Measurements from ENCODE around the gene PTPA.

Gene PTPA

GRCh38 chr9:129140397-129141065 lies 29.3 kb downstream of the PTPA start:
- Histone ChIP-seq H3K27ac (ENCODE audit: low read length) (peak overlapping the region; percentile 74), H3K9ac (ENCODE audit: low read length) (peak overlapping the region; percentile 91), H3K9me2 (replicated peaks; ENCODE audit: insufficient read depth, low read length) (no peaks in the 10 kb centered on the region), H3K9me3 (replicated peaks; ENCODE audit: insufficient read depth, low read length) (no peaks in the 10 kb centered on the region), H3K4me1 (ENCODE audit: low read length) (peaks cover 14% of the 10 kb centered on the region), H3K79me2 (ENCODE audit: low read length) (peaks cover 21% of the 10 kb centered on the region), H4K20me1 (ENCODE audit: insufficient read depth, low read length) (no peaks in the 10 kb centered on the region), H3K4me3 (ENCODE audit: low read length) (peak overlapping the region; percentile 60), H3K4me2 (ENCODE audit: low read depth, low read length) (peak overlapping the region; percentile 93), H3F3A (ENCODE audit: insufficient read depth, low read length) (peaks cover 11% of the 10 kb centered on the region), H3K27me3 (replicated peaks; ENCODE audit: insufficient read depth, low read length) (no peaks in the 10 kb centered on the region), H3K36me3 (replicated peaks; ENCODE audit: insufficient read depth, low read length) (no peaks in the 10 kb centered on the region), H2AFZ (ENCODE audit: low read length) (peak overlapping the region; percentile 52)
- TF ChIP-seq EZH2 (optimal IDR thresholded peaks at IDR 0.05; ENCODE audit: low read depth, low read length) = no peak
- TF ChIP-seq CTCF (IDR thresholded peaks at IDR 0.05; ENCODE audit: low read length) = no peak
- no peak for TF ChIP-seq EZH2phosphoT487 (IDR thresholded peaks at IDR 0.05; ENCODE audit: low read length)
- DNase-seq = peak; percentile 22

GRCh38 chr9:129141066-129142041 lies 30.1 kb downstream of the PTPA start:
- Histone ChIP-seq H4K20me1 (ENCODE audit: insufficient read depth, low read length) (no peaks in the 10 kb centered on the region), H3K27ac (ENCODE audit: low read length) (peak overlapping the region; percentile 29; the same call in 1 of the 2 replicates), H3K36me3 (replicated peaks; ENCODE audit: insufficient read depth, low read length) (no peaks in the 10 kb centered on the region), H3K79me2 (ENCODE audit: low read length) (peaks cover 21% of the 10 kb centered on the region), H2AFZ (ENCODE audit: low read length) (no peak overlapping the region), H3K9me3 (replicated peaks; ENCODE audit: insufficient read depth, low read length) (no peaks in the 10 kb centered on the region), H3K4me1 (ENCODE audit: low read length) (peaks cover 14% of the 10 kb centered on the region), H3K4me3 (ENCODE audit: low read length) (peak overlapping the region; percentile 32; the same call in 1 of the 2 replicates), H3K27me3 (replicated peaks; ENCODE audit: insufficient read depth, low read length) (no peaks in the 10 kb centered on the region), H3F3A (ENCODE audit: insufficient read depth, low read length) (peaks cover 11% of the 10 kb centered on the region), H3K9me2 (replicated peaks; ENCODE audit: insufficient read depth, low read length) (no peaks in the 10 kb centered on the region), H3K9ac (ENCODE audit: low read length) (peak overlapping the region; percentile 34; the same call in 1 of the 2 replicates), H3K4me2 (ENCODE audit: low read depth, low read length) (peak overlapping the region; percentile 93)
- DNase-seq = no peak
- TF ChIP-seq EZH2phosphoT487 (IDR thresholded peaks at IDR 0.05; ENCODE audit: low read length) (no peak), EZH2 (optimal IDR thresholded peaks at IDR 0.05; ENCODE audit: low read depth, low read length) (no peak), CTCF (IDR thresholded peaks at IDR 0.05; ENCODE audit: low read length) (no peak)

GRCh38 chr9:129142138-129142935 lies 31.1 kb downstream of the PTPA start:
- no peak overlapping the region for H3K4me3 ChIP-seq (ENCODE audit: low read length)
- peaks cover 11% of the 10 kb centered on the region for H3F3A ChIP-seq (ENCODE audit: insufficient read depth, low read length)
- no peak for TF ChIP-seq EZH2 (optimal IDR thresholded peaks at IDR 0.05; ENCODE audit: low read depth, low read length)
- TF ChIP-seq EZH2phosphoT487 (IDR thresholded peaks at IDR 0.05; ENCODE audit: low read length) = no peak
- no peak for TF ChIP-seq CTCF (IDR thresholded peaks at IDR 0.05; ENCODE audit: low read length)
- H4K20me1 ChIP-seq (ENCODE audit: insufficient read depth, low read length) = no peaks in the 10 kb centered on the region
- no peaks in the 10 kb centered on the region for H3K9me3 ChIP-seq (replicated peaks; ENCODE audit: insufficient read depth, low read length)
- H3K36me3 ChIP-seq (replicated peaks; ENCODE audit: insufficient read depth, low read length) = no peaks in the 10 kb centered on the region
- no peak overlapping the region for H2AFZ ChIP-seq (ENCODE audit: low read length)
- no peak overlapping the region for H3K4me2 ChIP-seq (ENCODE audit: low read depth, low read length)
- DNase-seq = no peak
- no peaks in the 10 kb centered on the region for H3K27me3 ChIP-seq (replicated peaks; ENCODE audit: insufficient read depth, low read length)
- no peak overlapping the region for H3K27ac ChIP-seq (ENCODE audit: low read length)
- H3K4me1 ChIP-seq (ENCODE audit: low read length) = peaks cover 14% of the 10 kb centered on the region
- H3K9me2 ChIP-seq (replicated peaks; ENCODE audit: insufficient read depth, low read length) = no peaks in the 10 kb centered on the region
- peaks cover 21% of the 10 kb centered on the region for H3K79me2 ChIP-seq (ENCODE audit: low read length)
- H3K9ac ChIP-seq (ENCODE audit: low read length) = no peak overlapping the region
